ENCODE data around the gene TNMD.
"Not testable (repeated sequence)": the region's sequence is repeated elsewhere in the genome, so short reads cannot be mapped to it uniquely, and the experiment has no call there.

Gene TNMD

GRCh38 chrX:100584611-100585010 lies at the start of gene TNMD:
TSS of gene TNMD (plus strand) at chrX:100584936. CDS start at chrX:100585019, 83 bp downstream.
- DNase-seq (ENCODE audit: low spot score): no peak
- TF ChIP-seq, protein P1, sequence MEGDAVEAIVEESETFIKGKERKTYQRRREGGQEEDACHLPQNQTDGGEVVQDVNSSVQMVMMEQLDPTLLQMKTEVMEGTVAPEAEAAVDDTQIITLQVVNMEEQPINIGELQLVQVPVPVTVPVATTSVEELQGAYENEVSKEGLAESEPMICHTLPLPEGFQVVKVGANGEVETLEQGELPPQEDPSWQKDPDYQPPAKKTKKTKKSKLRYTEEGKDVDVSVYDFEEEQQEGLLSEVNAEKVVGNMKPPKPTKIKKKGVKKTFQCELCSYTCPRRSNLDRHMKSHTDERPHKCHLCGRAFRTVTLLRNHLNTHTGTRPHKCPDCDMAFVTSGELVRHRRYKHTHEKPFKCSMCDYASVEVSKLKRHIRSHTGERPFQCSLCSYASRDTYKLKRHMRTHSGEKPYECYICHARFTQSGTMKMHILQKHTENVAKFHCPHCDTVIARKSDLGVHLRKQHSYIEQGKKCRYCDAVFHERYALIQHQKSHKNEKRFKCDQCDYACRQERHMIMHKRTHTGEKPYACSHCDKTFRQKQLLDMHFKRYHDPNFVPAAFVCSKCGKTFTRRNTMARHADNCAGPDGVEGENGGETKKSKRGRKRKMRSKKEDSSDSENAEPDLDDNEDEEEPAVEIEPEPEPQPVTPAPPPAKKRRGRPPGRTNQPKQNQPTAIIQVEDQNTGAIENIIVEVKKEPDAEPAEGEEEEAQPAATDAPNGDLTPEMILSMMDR (IDR thresholded peaks at IDR 0.05; ENCODE audit: extremely low read depth, missing control alignments): no peak

- DNase-seq (ENCODE audit: low spot score): not testable (repeated sequence)
These were observed 19.2 kb upstream of the TNMD start for GRCh38 chrX:100565534-100565933.

GRCh38 chrX:100586747-100587146 lies 2.0 kb downstream of the TNMD start:
- TF ChIP-seq, protein P1 (IDR thresholded peaks at IDR 0.05; ENCODE audit: extremely low read depth, missing control alignments): no peak
- DNase-seq (ENCODE audit: low spot score): no peak

- TF ChIP-seq, protein P1 (IDR thresholded peaks at IDR 0.05; ENCODE audit: extremely low read depth, missing control alignments): no peak
- DNase-seq (ENCODE audit: low spot score): no peak
These were observed 3.1 kb downstream of the TNMD start for GRCh38 chrX:100587861-100588260.

DNA sequence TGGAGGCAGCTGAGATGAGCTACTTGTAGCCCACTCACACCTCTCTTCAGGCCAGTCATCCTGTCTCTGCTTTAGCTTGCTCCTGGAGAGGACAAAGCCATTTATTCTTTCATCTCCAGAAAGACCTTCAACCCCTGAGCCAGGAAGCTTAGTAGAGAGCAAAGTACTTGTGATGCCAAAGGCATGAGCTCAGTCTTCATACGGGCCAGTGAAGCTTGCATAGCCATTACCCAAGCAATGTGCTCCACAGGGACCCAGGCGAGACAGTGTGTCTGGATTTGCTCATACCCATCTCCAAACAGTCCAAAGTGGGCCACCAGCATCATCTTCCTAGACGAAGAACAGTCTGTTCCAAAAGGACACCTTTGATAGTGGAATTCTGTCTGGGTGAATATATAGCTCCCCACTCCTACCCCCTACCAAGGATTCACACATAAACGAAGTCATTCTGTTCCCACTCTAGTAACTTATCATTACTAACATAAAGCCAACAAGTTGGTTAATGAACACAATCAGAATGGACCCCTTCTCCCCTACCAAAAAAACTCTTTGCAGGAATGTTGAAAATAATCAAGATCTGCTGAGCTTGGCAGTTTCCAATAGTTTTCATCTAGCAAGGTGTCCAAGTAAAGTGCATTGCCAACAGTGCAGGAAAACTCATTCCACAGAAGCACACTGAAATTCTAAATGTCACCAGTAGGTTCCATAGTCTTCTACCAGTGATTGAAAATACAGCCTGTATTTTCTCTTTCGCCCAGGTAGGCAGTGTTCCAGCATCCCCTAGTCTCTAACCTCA lies 6.7 kb downstream of the TNMD start:
- TF ChIP-seq, protein P1 (IDR thresholded peaks at IDR 0.05; ENCODE audit: extremely low read depth, missing control alignments): no peak
- DNase-seq (ENCODE audit: low spot score): no peak

- DNase-seq (ENCODE audit: low spot score): no peak
- TF ChIP-seq, protein P1 (IDR thresholded peaks at IDR 0.05; ENCODE audit: extremely low read depth, missing control alignments): no peak
These were observed 8.4 kb downstream of the TNMD start for GRCh38 chrX:100593126-100593525.

- no peak for DNase-seq (ENCODE audit: low spot score)
- TF ChIP-seq, protein P1 (IDR thresholded peaks at IDR 0.05; ENCODE audit: extremely low read depth, missing control alignments): no peak
These were observed 8.8 kb downstream of the TNMD start for GRCh38 chrX:100593581-100593980.

- no peak for DNase-seq (ENCODE audit: low spot score)
- TF ChIP-seq, protein P1 (IDR thresholded peaks at IDR 0.05; ENCODE audit: extremely low read depth, missing control alignments): no peak
These were observed 11.9 kb downstream of the TNMD start for GRCh38 chrX:100596601-100597000.

Measured in GM20000 (cell line).